ENCODE results near the gene SRY. TPM values are rescaled to one million over a fixed set of nuclear protein-coding genes. Genes with fewer than 3 reads are reported as not detected.
"Not testable (repeated sequence)": the region's sequence is repeated elsewhere in the genome, so short reads cannot be mapped to it uniquely, and the experiment has no call there.

The SRY gene
- total RNA-seq = not detected

DNA sequence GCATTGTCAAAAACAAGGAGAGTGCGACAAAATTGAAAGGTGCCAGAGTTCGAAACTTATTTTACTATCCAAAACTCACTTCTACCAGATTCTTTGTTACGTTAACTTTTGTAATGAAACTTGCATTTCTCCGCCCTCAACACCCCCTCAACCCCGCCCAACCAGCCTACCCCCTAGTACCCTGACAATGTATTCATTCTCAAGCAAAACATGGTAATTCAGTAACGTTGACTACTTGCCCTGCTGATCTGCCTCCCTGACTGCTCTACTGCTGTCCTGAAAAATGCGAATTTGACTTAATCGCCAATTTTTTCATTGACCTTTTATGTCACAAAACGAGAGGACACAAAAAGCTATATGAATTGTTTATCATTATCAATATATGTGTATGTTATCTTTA, at the start of gene SRY:
TSS of gene SRY (minus strand) at position 83 of the 400 bp plus-strand sequence. CDS start at position 4, 79 bp downstream.
- no peaks in the 10 kb centered on the region for H3K4me1 ChIP-seq
- TF ChIP-seq, protein P1, sequence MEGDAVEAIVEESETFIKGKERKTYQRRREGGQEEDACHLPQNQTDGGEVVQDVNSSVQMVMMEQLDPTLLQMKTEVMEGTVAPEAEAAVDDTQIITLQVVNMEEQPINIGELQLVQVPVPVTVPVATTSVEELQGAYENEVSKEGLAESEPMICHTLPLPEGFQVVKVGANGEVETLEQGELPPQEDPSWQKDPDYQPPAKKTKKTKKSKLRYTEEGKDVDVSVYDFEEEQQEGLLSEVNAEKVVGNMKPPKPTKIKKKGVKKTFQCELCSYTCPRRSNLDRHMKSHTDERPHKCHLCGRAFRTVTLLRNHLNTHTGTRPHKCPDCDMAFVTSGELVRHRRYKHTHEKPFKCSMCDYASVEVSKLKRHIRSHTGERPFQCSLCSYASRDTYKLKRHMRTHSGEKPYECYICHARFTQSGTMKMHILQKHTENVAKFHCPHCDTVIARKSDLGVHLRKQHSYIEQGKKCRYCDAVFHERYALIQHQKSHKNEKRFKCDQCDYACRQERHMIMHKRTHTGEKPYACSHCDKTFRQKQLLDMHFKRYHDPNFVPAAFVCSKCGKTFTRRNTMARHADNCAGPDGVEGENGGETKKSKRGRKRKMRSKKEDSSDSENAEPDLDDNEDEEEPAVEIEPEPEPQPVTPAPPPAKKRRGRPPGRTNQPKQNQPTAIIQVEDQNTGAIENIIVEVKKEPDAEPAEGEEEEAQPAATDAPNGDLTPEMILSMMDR (IDR thresholded peaks at IDR 0.05) = no peak
- no peak within 1 kb of the TSS for H3K27ac ChIP-seq
- H3K27me3 ChIP-seq = no peaks in the 10 kb centered on the region
- no peak within 1 kb of the TSS for H3K9ac ChIP-seq (ENCODE audit: low read depth in 2 of 2, low read length in 2 of 2)
- intact Hi-C loops (cut with DNase I) = no loop called here
- no peak within 1 kb of the TSS for H3K4me3 ChIP-seq
- no peaks in the 10 kb centered on the region for H3K9me3 ChIP-seq
- DNase-seq = no peak
- no peaks in the 10 kb centered on the region for H3K36me3 ChIP-seq

DNA sequence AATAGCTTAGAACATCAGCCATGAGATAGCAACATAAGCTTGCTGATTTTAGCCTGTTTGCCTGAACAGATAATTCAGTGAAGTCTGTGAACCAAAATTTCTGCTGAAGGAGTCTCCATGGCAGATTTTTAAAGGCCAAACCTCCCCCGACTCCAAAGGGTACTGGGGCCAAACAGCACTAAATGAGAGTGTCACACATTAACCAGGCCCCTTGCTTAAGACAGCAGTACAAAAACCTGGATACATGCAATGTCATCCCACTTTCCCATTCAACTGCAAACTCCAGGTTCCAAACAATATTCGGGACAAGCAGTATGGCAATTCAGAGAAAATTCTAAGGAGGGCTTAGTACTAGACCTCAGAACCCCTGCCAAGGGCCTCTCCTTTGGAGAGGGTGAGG, 49.6 kb upstream of the SRY start:
- H3K36me3 ChIP-seq = no peaks in the 10 kb centered on the region
- TF ChIP-seq, protein P1 (IDR thresholded peaks at IDR 0.05) = no peak
- H3K27ac ChIP-seq = no peak overlapping the region
- H3K27me3 ChIP-seq = no peaks in the 10 kb centered on the region
- no peak overlapping the region for H3K4me3 ChIP-seq
- no peaks in the 10 kb centered on the region for H3K9me3 ChIP-seq
- intact Hi-C loops (cut with DNase I) = no loop called here
- no peak overlapping the region for H3K9ac ChIP-seq (ENCODE audit: low read depth in 2 of 2, low read length in 2 of 2)
- no peaks in the 10 kb centered on the region for H3K4me1 ChIP-seq
- DNase-seq = no peak

DNA sequence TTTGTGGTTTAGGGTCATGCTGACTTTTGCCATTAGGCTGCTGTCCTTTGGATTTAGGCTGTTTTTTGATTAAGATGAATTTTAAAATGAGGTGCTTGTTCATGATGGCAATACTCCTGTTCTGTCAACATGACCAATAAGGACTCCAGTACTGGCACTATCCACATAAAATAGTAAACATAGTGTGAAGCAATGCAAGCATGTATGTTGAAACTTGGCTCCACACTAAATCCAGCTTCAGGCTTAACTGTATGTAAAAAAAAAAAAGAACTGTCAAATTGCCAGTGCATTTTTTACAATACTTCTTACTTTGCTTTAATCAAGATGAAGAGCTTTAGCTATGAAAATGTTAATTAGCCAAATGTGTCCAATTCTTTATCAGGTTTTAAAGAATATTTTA, 47.7 kb upstream of the SRY start:
- intact Hi-C loops (cut with DNase I) = no loop called here
- Histone ChIP-seq H3K9ac (ENCODE audit: low read depth in 2 of 2, low read length in 2 of 2) (no peak overlapping the region), H3K4me1 (no peaks in the 10 kb centered on the region), H3K9me3 (no peaks in the 10 kb centered on the region), H3K27ac (no peak overlapping the region), H3K36me3 (no peaks in the 10 kb centered on the region), H3K27me3 (no peaks in the 10 kb centered on the region), H3K4me3 (no peak overlapping the region)
- TF ChIP-seq, protein P1 (IDR thresholded peaks at IDR 0.05) = no peak
- DNase-seq = no peak

DNA sequence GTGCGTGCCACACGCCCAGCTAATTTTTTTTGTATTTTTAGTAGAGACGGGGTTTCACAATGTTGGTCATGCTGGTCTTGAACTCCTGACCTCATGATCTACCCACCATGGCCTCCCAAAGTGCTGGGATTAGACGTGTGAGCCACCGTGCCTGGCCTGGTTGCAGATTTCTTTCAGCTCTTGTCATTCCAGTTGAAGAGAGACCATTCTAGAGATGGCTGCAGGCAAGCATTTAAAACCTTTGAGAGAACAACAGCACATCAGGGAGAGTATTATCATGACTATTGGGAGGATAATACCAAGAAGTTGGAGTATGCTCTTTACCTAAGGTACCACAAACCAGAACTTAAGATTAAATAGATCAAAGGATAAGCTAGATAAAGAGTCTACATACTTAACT, 41.0 kb upstream of the SRY start:
- Histone ChIP-seq H3K4me3 (no peak overlapping the region), H3K9me3 (no peaks in the 10 kb centered on the region), H3K4me1 (no peaks in the 10 kb centered on the region), H3K9ac (ENCODE audit: low read depth in 2 of 2, low read length in 2 of 2) (no peak overlapping the region), H3K36me3 (no peaks in the 10 kb centered on the region), H3K27ac (no peak overlapping the region), H3K27me3 (no peaks in the 10 kb centered on the region)
- DNase-seq = no peak
- TF ChIP-seq, protein P1 (IDR thresholded peaks at IDR 0.05) = no peak
- intact Hi-C loops (cut with DNase I) = no loop called here

DNA sequence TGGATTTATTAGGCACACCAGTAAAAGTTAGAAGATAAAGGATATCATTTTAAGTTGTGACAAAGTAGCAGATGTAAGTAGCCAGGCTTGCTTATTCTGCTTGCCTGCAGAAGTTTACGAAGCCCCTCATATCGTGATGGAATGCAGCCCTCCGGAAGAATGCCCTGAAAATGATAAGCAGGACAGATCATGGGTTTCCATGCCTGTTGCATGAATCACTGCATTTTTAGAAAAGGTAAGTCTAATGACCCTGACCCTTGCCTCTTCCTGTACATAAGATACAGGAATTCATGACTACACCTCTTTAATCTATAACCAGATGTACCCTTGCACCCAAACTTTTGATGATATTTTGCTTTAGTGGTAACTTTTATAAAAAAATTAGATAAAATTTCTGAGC, 37.0 kb upstream of the SRY start:
- Histone ChIP-seq H3K4me1 (no peaks in the 10 kb centered on the region), H3K36me3 (no peaks in the 10 kb centered on the region), H3K9me3 (no peaks in the 10 kb centered on the region), H3K4me3 (no peak overlapping the region), H3K9ac (ENCODE audit: low read depth in 2 of 2, low read length in 2 of 2) (no peak overlapping the region), H3K27ac (no peak overlapping the region), H3K27me3 (no peaks in the 10 kb centered on the region)
- intact Hi-C loops (cut with DNase I) = no loop called here
- TF ChIP-seq, protein P1 (IDR thresholded peaks at IDR 0.05) = no peak
- no peak for DNase-seq

DNA sequence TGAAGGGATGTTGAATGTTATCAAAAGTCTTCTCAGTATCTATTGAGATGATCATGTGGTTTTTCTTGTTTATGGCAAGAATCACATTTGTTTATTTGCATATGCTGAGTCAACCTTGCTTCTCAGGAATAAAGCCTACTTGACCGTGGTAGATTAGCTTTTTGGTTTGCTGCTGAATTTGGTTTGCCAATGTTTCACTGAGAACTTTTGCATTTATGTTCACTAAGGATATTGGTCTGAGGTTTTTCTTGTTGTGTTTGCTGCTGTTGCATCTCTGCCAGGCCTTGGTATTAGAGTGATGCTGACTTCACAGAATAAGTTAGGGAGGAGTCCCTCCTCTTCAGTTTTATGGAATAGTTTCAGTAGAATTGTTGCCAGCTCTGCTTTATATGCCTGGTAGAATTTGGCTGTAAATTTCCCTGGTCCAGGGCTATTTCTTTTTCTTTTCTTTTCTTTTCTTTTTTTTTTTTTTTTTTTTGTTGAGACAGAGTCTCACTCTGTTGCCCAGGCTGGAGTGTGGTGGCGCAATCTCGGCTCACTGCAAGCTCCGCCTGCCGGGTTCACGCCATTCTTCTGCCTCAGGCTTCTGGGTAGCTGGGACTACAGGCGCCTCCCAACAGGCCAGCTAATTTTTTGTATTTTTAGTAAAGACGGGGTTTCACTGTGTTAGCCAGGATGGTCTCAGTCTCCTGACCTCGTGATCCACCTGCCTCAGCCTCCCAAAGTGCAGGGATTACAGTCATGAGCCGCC, 29.8 kb upstream of the SRY start:
- H3K27me3 ChIP-seq; H3K4me1 ChIP-seq; H3K9ac ChIP-seq (ENCODE audit: low read depth in 2 of 2, low read length in 2 of 2); H3K36me3 ChIP-seq; intact Hi-C loops (cut with DNase I); H3K4me3 ChIP-seq; H3K27ac ChIP-seq; H3K9me3 ChIP-seq; DNase-seq: not testable (repeated sequence)
